ENCODE data around the gene HECTD4.
"Not testable (repeated sequence)": the region's sequence is repeated elsewhere in the genome, so short reads cannot be mapped to it uniquely, and the experiment has no call there.

The HECTD4 gene

DNA sequence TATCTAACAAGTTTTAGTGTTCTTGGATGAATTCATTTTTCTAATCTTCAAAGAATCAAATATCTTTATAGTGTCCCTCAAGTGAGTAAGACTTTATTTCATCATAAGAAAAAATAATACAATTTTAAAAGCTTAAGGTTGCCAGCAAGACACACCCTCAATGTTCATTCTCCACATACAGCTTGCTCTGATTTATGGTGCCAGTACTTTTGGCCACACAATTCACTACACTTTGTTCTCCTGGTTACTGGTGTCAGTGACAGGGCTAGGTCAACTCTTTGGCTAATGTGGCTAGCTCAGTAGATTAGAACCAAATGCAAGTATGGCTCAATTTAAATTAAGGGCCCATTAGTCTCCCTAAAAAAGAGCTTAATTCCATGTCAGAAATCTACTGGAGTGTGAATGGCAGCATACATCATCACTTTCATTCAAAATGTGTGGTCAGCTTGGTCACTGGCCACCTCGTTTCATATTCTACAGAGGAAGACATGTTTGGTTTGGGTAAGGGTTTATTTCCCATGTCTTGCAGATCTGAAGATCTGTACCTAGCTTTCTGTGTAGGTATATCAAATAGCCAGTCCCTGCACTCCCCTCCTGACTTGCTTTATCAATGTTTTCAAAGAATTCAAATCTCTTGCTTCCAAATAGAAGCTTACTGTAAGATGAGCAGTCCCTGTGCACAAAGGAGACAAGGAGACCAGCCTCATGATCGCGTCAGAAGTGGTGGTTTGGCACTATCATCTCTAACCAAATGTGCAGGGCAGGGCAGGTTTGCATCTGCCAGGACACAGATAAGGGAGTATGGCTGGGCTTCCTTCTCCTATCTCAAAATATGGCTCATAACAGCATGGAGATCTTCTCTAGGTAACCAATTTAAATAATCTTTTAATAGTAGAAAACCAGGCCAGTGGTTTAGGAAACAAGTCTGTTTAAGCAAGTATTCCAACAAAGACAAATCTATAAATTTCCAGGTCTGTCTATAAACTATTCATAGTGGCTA is 31.3 kb downstream of the HECTD4 start:
- Mint-ChIP-seq H3K4me1 (ENCODE audit: low read depth) (peaks cover 42% of the 10 kb centered on the region), H3K4me3 (no peak overlapping the region), H3K36me3 (peaks cover 5% of the 10 kb centered on the region), H3K9me3 (ENCODE audit: low read depth) (no peaks in the 10 kb centered on the region), H3K27me3 (no peaks in the 10 kb centered on the region), H3K27ac (no peak overlapping the region)

DNA sequence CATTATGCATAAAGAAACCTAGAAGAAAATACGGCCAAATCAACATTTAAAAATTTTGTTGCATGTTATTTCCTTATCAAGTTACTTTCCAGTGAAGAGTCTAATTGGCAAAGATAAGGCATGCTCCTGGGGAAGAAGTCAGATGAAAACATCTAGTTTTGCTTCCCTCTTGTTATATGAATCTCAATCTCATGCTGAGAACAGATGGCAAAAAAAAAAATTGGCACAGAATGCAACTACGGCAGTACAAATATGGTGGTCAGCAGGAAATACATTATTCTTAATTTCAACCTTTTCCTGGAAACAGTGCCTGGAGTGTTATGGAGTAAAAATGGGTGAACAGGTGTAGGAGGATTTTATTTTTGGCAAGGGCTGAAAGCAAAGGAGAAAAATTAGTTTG is 32.8 kb downstream of the HECTD4 start:
- Mint-ChIP-seq H3K36me3 (peaks cover 5% of the 10 kb centered on the region), H3K27me3 (no peaks in the 10 kb centered on the region), H3K4me1 (ENCODE audit: low read depth) (peaks cover 46% of the 10 kb centered on the region), H3K4me3 (no peak overlapping the region), H3K9me3 (ENCODE audit: low read depth) (no peaks in the 10 kb centered on the region), H3K27ac (no peak overlapping the region)

DNA sequence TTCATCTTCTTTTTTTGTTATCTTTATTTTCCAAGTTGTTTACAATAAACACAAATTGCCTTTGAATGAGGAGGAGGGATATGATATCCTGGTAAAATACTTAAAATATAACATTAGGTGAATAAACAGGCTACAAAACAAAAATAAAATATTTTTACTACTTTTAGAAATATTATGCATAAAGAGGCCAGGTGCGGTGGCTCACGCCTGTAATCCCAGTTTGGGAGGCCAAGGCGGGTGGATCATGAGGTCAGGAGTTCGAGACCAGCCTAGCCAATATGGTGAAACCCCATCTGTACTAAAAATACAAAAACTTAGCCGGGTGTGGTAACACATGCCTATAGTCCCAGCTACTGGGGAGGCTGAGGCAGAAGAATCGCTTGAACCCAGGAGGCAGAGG is 33.3 kb downstream of the HECTD4 start:
- peaks cover 45% of the 10 kb centered on the region for H3K4me1 Mint-ChIP-seq (ENCODE audit: low read depth)
- H3K4me3 Mint-ChIP-seq; H3K36me3 Mint-ChIP-seq; H3K9me3 Mint-ChIP-seq (ENCODE audit: low read depth); H3K27me3 Mint-ChIP-seq; H3K27ac Mint-ChIP-seq: not testable (repeated sequence)

- no peaks in the 10 kb centered on the region for H3K9me3 Mint-ChIP-seq (ENCODE audit: low read depth)
- peaks cover 40% of the 10 kb centered on the region for H3K4me1 Mint-ChIP-seq (ENCODE audit: low read depth)
- H3K36me3 Mint-ChIP-seq = peaks cover 5% of the 10 kb centered on the region
- H3K27me3 Mint-ChIP-seq = no peaks in the 10 kb centered on the region
- no peak overlapping the region for H3K27ac Mint-ChIP-seq
- no peak overlapping the region for H3K4me3 Mint-ChIP-seq
Observed at GRCh38 chr12:112347581-112347982, 34.6 kb downstream of the HECTD4 start.

DNA sequence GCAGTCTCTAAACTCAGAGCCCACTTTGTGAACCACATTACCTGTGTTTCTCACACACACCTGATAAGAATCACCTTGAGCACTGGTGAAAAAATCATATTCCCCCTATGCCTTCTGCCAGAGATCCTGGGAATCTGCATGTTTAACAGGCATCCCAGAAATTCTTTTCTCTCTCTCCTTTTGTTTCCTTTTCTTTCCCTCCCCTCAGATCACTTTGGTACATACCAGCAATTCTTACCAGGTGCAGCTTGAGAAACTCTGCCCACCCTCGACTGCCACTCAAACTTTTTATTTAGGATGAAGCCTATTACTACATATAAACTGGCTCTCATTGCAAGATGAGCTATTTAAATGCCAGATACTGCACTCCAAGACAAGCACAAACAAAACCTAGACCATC is 36.0 kb downstream of the HECTD4 start:
- no peaks in the 10 kb centered on the region for H3K27me3 Mint-ChIP-seq
- H3K4me3 Mint-ChIP-seq = no peak overlapping the region

GRCh38 chr12:112344220-112344619 is 38.0 kb downstream of the HECTD4 start:
- no peaks in the 10 kb centered on the region for H3K27me3 Mint-ChIP-seq
- H3K9me3 Mint-ChIP-seq (ENCODE audit: low read depth) = no peaks in the 10 kb centered on the region
- H3K36me3 Mint-ChIP-seq = peaks cover 2% of the 10 kb centered on the region
- H3K4me1 Mint-ChIP-seq (ENCODE audit: low read depth) = peaks cover 41% of the 10 kb centered on the region
- H3K27ac Mint-ChIP-seq = no peak overlapping the region
- H3K4me3 Mint-ChIP-seq = no peak overlapping the region

More for the DNA sequence above, 36.0 kb downstream of the HECTD4 start:
- H3K9me3 Mint-ChIP-seq (ENCODE audit: low read depth) = no peaks in the 10 kb centered on the region
- H3K27ac Mint-ChIP-seq = no peak overlapping the region
- H3K36me3 Mint-ChIP-seq = peaks cover 5% of the 10 kb centered on the region
- peaks cover 43% of the 10 kb centered on the region for H3K4me1 Mint-ChIP-seq (ENCODE audit: low read depth)

GRCh38 chr12:112342587-112342986 is 39.6 kb downstream of the HECTD4 start:
- H3K27me3 Mint-ChIP-seq = no peaks in the 10 kb centered on the region

DNA sequence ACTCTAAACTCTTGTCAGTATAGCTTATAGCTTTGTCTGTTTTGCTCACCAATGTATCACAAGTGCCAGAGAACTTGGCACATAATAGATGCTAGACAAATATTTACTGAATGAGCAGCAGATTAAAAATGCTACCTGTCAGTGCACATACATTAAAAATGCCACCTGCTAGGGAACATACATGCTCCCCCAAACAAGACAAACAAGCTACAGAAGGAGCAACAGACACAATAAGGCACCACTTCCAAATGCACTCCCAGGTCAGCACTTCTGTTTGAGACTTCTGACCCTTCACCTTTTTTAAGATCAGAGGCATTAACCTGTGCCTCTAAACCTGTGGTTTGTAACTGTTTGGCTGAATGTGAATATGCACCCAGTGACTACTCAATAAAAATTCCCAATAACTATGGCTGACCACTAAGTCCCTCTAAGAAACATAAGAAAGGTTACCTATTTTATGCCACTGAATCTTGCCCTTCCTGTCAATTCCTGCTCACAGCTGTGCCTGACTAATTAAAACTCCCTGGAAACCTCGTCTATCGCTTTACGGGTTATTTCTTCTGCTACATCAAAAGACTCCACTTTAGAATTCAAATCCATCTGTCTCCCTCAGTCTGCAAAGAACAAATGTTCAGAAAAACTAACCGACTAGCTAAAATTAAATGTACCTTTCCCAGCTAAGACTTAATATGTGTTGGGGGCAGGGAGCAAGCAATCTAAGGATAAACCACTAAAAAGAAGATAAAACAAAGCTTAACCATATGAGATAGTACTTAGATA is 41.0 kb downstream of the HECTD4 start:
- Mint-ChIP-seq H3K27me3 (no peaks in the 10 kb centered on the region), H3K27ac (no peak overlapping the region), H3K4me1 (ENCODE audit: low read depth) (peaks cover 35% of the 10 kb centered on the region), H3K9me3 (ENCODE audit: low read depth) (no peaks in the 10 kb centered on the region), H3K4me3 (no peak overlapping the region), H3K36me3 (peaks cover under 1% of the 10 kb centered on the region)

More at GRCh38 chr12:112342587-112342986, 39.6 kb downstream of the HECTD4 start:
- H3K36me3 Mint-ChIP-seq = peaks cover 2% of the 10 kb centered on the region
- H3K4me3 Mint-ChIP-seq = no peak overlapping the region
- no peak overlapping the region for H3K27ac Mint-ChIP-seq
- peaks cover 37% of the 10 kb centered on the region for H3K4me1 Mint-ChIP-seq (ENCODE audit: low read depth)
- H3K9me3 Mint-ChIP-seq (ENCODE audit: low read depth) = no peaks in the 10 kb centered on the region

- peaks cover 3% of the 10 kb centered on the region for H3K36me3 Mint-ChIP-seq
- no peak overlapping the region for H3K27ac Mint-ChIP-seq
- H3K27me3 Mint-ChIP-seq = no peaks in the 10 kb centered on the region
- H3K4me1 Mint-ChIP-seq (ENCODE audit: low read depth) = peaks cover 29% of the 10 kb centered on the region
- H3K4me3 Mint-ChIP-seq = no peak overlapping the region
- no peaks in the 10 kb centered on the region for H3K9me3 Mint-ChIP-seq (ENCODE audit: low read depth)
Observed at GRCh38 chr12:112340230-112340629, 42.0 kb downstream of the HECTD4 start.

DNA sequence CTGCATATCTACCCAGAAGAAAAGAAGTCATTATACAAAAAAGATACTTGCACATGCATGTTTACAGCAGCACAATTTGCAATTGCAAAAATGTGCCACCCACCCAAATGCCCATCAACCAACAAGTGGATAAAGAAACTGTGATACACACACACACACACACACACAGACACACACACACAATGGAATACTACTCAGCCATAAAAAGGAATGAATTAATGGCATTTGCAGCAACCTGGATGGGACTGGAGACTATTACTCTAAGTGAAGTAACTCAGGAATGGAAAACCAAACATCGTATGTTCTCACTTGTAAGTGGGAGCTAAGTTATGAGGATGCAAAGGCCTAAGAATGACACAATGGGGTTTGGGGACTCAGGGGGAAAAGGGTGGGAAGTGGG is 47.2 kb downstream of the HECTD4 start:
- H3K27me3 Mint-ChIP-seq; H3K27ac Mint-ChIP-seq; H3K4me1 Mint-ChIP-seq (ENCODE audit: low read depth); H3K4me3 Mint-ChIP-seq; H3K9me3 Mint-ChIP-seq (ENCODE audit: low read depth); H3K36me3 Mint-ChIP-seq: not testable (repeated sequence)

- Mint-ChIP-seq H3K4me3 (no peak overlapping the region), H3K9me3 (ENCODE audit: low read depth) (no peaks in the 10 kb centered on the region), H3K36me3 (peaks cover 7% of the 10 kb centered on the region), H3K4me1 (ENCODE audit: low read depth) (peaks cover 9% of the 10 kb centered on the region), H3K27me3 (no peaks in the 10 kb centered on the region), H3K27ac (no peak overlapping the region)
Observed at GRCh38 chr12:112333019-112333418, 49.2 kb downstream of the HECTD4 start.

DNA sequence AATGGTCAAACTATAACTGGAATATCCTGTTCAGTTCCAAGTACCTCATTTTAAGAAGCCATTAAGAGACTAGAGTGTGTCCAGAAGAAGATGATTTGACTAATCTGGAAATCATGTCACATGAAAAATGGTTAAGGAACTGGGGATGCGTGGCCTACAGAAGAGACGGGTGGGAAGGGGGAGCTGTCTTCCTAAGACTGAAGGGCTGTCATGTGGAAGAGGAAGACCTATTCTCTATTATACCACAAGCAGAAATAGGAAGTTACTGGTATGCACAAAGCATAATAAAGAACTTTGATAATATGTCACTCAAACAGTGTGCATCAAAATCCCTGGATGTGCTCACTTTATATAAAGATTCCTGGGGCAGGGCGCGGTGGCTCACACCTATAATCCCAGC is 50.3 kb downstream of the HECTD4 start:
- H3K27me3 Mint-ChIP-seq = no peaks in the 10 kb centered on the region
- H3K4me3 Mint-ChIP-seq = no peak overlapping the region
- H3K9me3 Mint-ChIP-seq (ENCODE audit: low read depth) = no peaks in the 10 kb centered on the region
- no peak overlapping the region for H3K27ac Mint-ChIP-seq
- H3K4me1 Mint-ChIP-seq (ENCODE audit: low read depth) = peaks cover 6% of the 10 kb centered on the region
- peaks cover 7% of the 10 kb centered on the region for H3K36me3 Mint-ChIP-seq

GRCh38 chr12:112330706-112331105 is 51.5 kb downstream of the HECTD4 start:
- Mint-ChIP-seq H3K36me3 (peaks cover 4% of the 10 kb centered on the region), H3K4me3 (no peak overlapping the region)

DNA sequence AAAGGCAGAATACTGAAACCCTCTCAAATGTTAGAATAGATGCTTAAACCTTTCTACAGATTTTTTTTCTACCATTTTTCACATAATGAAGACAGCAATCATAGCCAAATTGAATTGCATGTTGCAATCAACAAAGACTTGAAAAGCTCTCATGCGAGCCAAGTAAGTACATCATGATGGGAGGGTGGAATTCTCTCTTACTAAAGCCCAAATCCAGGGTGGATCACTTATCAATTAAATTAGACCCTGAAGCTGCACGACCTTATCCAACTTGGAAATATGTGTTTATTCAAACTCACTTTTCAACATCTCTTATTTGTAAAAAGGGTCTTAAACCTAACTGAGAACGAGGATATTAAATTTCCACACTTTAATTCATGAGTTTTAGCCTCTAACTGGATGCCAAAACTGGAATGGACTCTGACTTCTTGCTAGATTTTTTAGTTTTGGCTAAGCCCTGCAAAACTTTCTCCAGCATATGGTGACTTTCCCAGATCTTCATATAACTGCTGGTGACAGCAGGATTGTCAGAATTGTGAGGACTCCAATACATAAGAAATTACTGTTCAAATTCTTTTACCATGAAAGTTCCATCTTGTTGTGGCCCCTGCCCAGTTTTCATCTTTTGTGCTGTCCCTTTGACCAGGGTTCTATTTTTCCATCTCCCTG is 53.6 kb downstream of the HECTD4 start:
- H3K9me3 Mint-ChIP-seq (ENCODE audit: low read depth) = no peaks in the 10 kb centered on the region

More at GRCh38 chr12:112330706-112331105, 51.5 kb downstream of the HECTD4 start:
- peaks cover 6% of the 10 kb centered on the region for H3K4me1 Mint-ChIP-seq (ENCODE audit: low read depth)
- no peaks in the 10 kb centered on the region for H3K9me3 Mint-ChIP-seq (ENCODE audit: low read depth)
- H3K27ac Mint-ChIP-seq = no peak overlapping the region
- no peaks in the 10 kb centered on the region for H3K27me3 Mint-ChIP-seq

More for the DNA sequence above, 53.6 kb downstream of the HECTD4 start:
- Mint-ChIP-seq H3K36me3 (no peaks in the 10 kb centered on the region), H3K4me1 (ENCODE audit: low read depth) (peaks cover 6% of the 10 kb centered on the region), H3K4me3 (no peak overlapping the region), H3K27me3 (no peaks in the 10 kb centered on the region), H3K27ac (no peak overlapping the region)
